ENCODE results near the gene UNG.

UNG gene

DNA sequence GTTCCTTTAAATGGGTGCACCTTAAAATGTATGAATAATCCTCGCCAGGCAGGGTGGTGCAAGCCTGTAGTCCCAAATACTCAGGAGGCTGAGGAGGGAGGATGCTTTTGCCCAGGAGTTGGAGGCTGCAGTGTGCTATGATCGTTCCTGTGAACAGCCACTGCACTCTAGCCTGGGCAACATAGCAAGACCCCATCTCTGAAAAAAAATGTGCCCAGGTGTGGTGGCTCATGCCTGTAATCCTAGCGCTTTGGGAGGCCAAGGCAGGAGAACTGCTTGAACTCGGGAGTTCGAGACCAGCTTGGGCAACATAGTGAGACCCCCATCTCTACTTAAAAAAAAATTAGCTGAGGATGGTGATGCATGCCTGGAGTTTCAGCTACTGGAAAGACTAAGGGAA is 58.6 kb downstream of the UNG start:
- Histone ChIP-seq H3F3A (ENCODE audit: insufficient read depth, low read length) (peaks cover 16% of the 10 kb centered on the region), H3K4me2 (ENCODE audit: low read depth, low read length) (peak overlapping the region; percentile 90; the same call in 1 of the 2 replicates), H3K9me2 (replicated peaks; ENCODE audit: insufficient read depth, low read length) (no peaks in the 10 kb centered on the region), H3K27me3 (replicated peaks; ENCODE audit: insufficient read depth, low read length) (no peaks in the 10 kb centered on the region), H3K4me3 (ENCODE audit: low read length) (no peak overlapping the region), H3K27ac (ENCODE audit: low read length) (no peak overlapping the region), H4K20me1 (ENCODE audit: insufficient read depth, low read length) (no peaks in the 10 kb centered on the region), H3K9ac (ENCODE audit: low read length) (peak overlapping the region; percentile 91; the same call in 1 of the 2 replicates), H3K79me2 (ENCODE audit: low read length) (peaks cover 56% of the 10 kb centered on the region), H3K9me3 (replicated peaks; ENCODE audit: insufficient read depth, low read length) (no peaks in the 10 kb centered on the region), H2AFZ (ENCODE audit: low read length) (no peak overlapping the region), H3K4me1 (ENCODE audit: low read length) (peaks cover 10% of the 10 kb centered on the region; the same call in 1 of the 2 replicates), H3K36me3 (replicated peaks; ENCODE audit: insufficient read depth, low read length) (no peaks in the 10 kb centered on the region)
- TF ChIP-seq EZH2phosphoT487 (IDR thresholded peaks at IDR 0.05; ENCODE audit: low read length) (no peak), EZH2 (optimal IDR thresholded peaks at IDR 0.05; ENCODE audit: low read depth, low read length) (no peak)
- TF ChIP-seq, protein P1, sequence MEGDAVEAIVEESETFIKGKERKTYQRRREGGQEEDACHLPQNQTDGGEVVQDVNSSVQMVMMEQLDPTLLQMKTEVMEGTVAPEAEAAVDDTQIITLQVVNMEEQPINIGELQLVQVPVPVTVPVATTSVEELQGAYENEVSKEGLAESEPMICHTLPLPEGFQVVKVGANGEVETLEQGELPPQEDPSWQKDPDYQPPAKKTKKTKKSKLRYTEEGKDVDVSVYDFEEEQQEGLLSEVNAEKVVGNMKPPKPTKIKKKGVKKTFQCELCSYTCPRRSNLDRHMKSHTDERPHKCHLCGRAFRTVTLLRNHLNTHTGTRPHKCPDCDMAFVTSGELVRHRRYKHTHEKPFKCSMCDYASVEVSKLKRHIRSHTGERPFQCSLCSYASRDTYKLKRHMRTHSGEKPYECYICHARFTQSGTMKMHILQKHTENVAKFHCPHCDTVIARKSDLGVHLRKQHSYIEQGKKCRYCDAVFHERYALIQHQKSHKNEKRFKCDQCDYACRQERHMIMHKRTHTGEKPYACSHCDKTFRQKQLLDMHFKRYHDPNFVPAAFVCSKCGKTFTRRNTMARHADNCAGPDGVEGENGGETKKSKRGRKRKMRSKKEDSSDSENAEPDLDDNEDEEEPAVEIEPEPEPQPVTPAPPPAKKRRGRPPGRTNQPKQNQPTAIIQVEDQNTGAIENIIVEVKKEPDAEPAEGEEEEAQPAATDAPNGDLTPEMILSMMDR (IDR thresholded peaks at IDR 0.05; ENCODE audit: low read length): no peak
- DNase-seq: no peak

DNA sequence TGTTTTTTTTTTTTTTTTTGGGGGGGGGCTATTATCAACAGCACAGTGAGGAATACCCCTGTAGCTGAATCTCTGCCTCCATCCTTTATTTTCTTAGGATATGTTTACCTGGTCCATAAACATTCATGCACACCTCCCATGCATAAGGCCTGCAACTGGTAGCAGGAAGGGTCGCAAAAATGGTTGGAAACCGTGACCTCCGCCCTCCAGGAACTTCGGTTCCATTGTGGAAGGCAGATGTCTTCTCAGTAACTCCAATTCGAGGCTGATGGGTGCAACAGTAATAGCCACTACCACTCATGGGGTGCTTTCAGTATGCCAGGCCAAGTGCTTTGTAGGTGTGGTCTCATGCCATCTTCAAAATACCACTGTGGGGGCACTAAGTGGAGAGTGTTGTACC is 59.2 kb downstream of the UNG start:
- Histone ChIP-seq H3K9me2 (replicated peaks; ENCODE audit: insufficient read depth, low read length) (no peaks in the 10 kb centered on the region), H3K79me2 (ENCODE audit: low read length) (peaks cover 58% of the 10 kb centered on the region), H2AFZ (ENCODE audit: low read length) (no peak overlapping the region), H4K20me1 (ENCODE audit: insufficient read depth, low read length) (no peaks in the 10 kb centered on the region), H3K4me3 (ENCODE audit: low read length) (no peak overlapping the region), H3K4me2 (ENCODE audit: low read depth, low read length) (no peak overlapping the region), H3K27me3 (replicated peaks; ENCODE audit: insufficient read depth, low read length) (no peaks in the 10 kb centered on the region), H3F3A (ENCODE audit: insufficient read depth, low read length) (peaks cover 16% of the 10 kb centered on the region), H3K9ac (ENCODE audit: low read length) (no peak overlapping the region), H3K27ac (ENCODE audit: low read length) (no peak overlapping the region), H3K4me1 (ENCODE audit: low read length) (peaks cover 10% of the 10 kb centered on the region; the same call in 1 of the 2 replicates), H3K36me3 (replicated peaks; ENCODE audit: insufficient read depth, low read length) (no peaks in the 10 kb centered on the region), H3K9me3 (replicated peaks; ENCODE audit: insufficient read depth, low read length) (no peaks in the 10 kb centered on the region)
- TF ChIP-seq, protein P1 (IDR thresholded peaks at IDR 0.05; ENCODE audit: low read length): no peak
- TF ChIP-seq EZH2 (optimal IDR thresholded peaks at IDR 0.05; ENCODE audit: low read depth, low read length): no peak
- no peak for TF ChIP-seq EZH2phosphoT487 (IDR thresholded peaks at IDR 0.05; ENCODE audit: low read length)
- DNase-seq: no peak

DNA sequence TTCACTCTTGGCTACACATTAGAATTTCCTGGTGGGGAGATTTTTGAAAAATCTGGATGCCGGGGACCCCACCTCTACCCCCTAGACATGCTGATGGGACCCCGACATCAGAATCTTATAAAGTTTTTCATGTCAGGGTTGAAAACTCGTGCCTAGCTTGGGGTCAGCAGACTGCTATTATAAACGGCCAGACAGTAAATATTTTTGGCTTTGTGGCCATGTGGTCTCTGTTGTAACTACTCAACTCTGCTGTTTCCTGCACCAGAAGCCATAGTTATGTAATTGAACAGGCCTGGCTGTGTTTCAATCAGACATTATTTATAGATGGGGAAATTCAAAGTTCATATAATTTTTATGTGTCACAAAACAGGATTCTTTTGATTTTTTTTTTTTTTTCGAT is 60.6 kb downstream of the UNG start:
- Histone ChIP-seq H3K9me3 (replicated peaks; ENCODE audit: insufficient read depth, low read length) (no peaks in the 10 kb centered on the region), H3K36me3 (replicated peaks; ENCODE audit: insufficient read depth, low read length) (no peaks in the 10 kb centered on the region), H3K4me3 (ENCODE audit: low read length) (no peak overlapping the region), H3K4me1 (ENCODE audit: low read length) (peaks cover 10% of the 10 kb centered on the region; the same call in 1 of the 2 replicates), H3K9me2 (replicated peaks; ENCODE audit: insufficient read depth, low read length) (no peaks in the 10 kb centered on the region), H4K20me1 (ENCODE audit: insufficient read depth, low read length) (no peaks in the 10 kb centered on the region), H3K27me3 (replicated peaks; ENCODE audit: insufficient read depth, low read length) (no peaks in the 10 kb centered on the region), H3K9ac (ENCODE audit: low read length) (no peak overlapping the region), H3K79me2 (ENCODE audit: low read length) (peaks cover 69% of the 10 kb centered on the region), H3K4me2 (ENCODE audit: low read depth, low read length) (no peak overlapping the region), H2AFZ (ENCODE audit: low read length) (no peak overlapping the region), H3K27ac (ENCODE audit: low read length) (no peak overlapping the region), H3F3A (ENCODE audit: insufficient read depth, low read length) (peaks cover 16% of the 10 kb centered on the region)
- DNase-seq: no peak
- TF ChIP-seq, protein P1 (IDR thresholded peaks at IDR 0.05; ENCODE audit: low read length): no peak
- TF ChIP-seq EZH2phosphoT487 (IDR thresholded peaks at IDR 0.05; ENCODE audit: low read length): no peak
- TF ChIP-seq EZH2 (optimal IDR thresholded peaks at IDR 0.05; ENCODE audit: low read depth, low read length): no peak
